Measurements from ENCODE around the gene SPARCL1. TPM values are rescaled to one million over a fixed set of nuclear protein-coding genes. Genes with fewer than 3 reads are reported as not detected.
"Not testable (repeated sequence)": the region's sequence is repeated elsewhere in the genome, so short reads cannot be mapped to it uniquely, and the experiment has no call there.

The SPARCL1 gene
- total RNA-seq, 2 donors from 2014 or later, result 1,225 to 2,315 TPM

DNA sequence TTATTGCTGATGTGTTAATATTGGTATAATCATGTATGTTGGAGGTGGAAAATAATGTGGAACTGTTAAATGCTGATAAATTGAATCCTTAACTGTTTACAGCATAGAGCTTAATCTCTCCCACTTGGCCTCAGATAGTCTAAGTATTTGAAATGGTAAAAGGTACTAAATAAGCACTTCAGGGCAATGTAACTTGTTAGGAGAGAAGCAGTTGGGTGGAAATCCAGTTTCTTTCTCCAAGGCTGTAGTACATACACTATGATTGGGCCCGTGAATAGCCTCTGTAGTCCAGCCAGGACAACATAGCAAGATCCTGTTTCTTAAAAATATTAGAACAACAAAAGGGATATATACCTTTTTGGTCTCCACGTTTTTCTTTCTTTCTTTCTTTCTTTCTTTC lies 67.1 kb downstream of the SPARCL1 start:
- Histone ChIP-seq H3K27me3 (replicated peaks; ENCODE audit: insufficient read depth) (no peaks in the 10 kb centered on the region), H3K4me3 (no peak overlapping the region), H3K36me3 (peaks cover 5% of the 10 kb centered on the region), H3K4me1 (ENCODE audit: control insufficient read depth in 1 of 2, low read depth in 2 of 2) (peaks cover 0 to 3% of the 10 kb centered on the region in 2 donors), H3K9me3 (no peaks in the 10 kb centered on the region), H3K27ac (no peak overlapping the region)
- ATAC-seq (ENCODE audit: insufficient number of reproducible peaks, low FRiP score, low read depth) (no peak), DNase-seq (ENCODE audit: low spot score) (no peak)
- TF ChIP-seq, protein P1, sequence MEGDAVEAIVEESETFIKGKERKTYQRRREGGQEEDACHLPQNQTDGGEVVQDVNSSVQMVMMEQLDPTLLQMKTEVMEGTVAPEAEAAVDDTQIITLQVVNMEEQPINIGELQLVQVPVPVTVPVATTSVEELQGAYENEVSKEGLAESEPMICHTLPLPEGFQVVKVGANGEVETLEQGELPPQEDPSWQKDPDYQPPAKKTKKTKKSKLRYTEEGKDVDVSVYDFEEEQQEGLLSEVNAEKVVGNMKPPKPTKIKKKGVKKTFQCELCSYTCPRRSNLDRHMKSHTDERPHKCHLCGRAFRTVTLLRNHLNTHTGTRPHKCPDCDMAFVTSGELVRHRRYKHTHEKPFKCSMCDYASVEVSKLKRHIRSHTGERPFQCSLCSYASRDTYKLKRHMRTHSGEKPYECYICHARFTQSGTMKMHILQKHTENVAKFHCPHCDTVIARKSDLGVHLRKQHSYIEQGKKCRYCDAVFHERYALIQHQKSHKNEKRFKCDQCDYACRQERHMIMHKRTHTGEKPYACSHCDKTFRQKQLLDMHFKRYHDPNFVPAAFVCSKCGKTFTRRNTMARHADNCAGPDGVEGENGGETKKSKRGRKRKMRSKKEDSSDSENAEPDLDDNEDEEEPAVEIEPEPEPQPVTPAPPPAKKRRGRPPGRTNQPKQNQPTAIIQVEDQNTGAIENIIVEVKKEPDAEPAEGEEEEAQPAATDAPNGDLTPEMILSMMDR (IDR thresholded peaks at IDR 0.05), result no peak

DNA sequence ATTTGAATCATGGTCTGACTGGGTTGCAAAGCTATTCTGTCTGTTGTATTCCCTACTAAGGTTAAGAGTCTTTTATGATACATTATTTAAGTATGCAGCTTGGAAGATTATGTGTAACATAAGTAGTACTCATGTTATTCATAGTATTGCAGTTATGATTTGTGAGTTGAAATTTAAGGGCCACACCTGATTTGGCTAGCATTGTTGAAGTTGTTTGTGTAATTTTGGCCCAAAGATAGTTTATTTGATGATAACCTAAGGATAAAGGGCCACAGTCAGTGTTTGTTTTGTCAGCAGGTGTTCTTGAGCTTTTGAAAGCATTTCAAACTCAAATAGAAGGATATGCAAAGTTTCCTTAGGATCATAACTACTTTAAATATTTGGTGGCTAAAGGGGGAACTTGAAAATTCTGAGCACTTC lies 67.9 kb downstream of the SPARCL1 start:
- no peak for ATAC-seq (ENCODE audit: insufficient number of reproducible peaks, low FRiP score, low read depth)
- Histone ChIP-seq H3K4me3 (no peak overlapping the region), H3K9me3 (no peaks in the 10 kb centered on the region), H3K27me3 (replicated peaks; ENCODE audit: insufficient read depth) (no peaks in the 10 kb centered on the region), H3K4me1 (ENCODE audit: control insufficient read depth in 1 of 2, low read depth in 2 of 2) (no peaks in the 10 kb centered on the region), H3K36me3 (peaks cover 5% of the 10 kb centered on the region), H3K27ac (no peak overlapping the region)
- DNase-seq (ENCODE audit: low spot score), result no peak
- TF ChIP-seq, protein P1 (IDR thresholded peaks at IDR 0.05), result no peak

DNA sequence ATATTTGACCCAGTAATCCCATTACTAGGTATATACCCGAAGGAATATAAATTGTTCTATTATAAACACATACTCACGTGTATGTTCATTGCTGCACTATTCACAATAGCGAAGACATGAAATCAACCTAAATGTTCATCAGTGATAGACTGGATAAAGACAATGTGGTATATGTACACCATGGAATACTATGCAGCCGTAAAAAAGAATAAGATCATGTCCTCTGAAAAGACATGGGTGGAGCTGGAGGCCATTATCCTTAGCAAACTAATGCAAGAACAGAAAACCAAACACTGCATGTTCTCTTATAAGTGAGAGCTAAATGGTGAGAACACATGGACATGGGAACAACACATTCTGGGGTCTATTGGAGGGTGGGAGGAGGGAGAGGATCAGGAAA lies 70.3 kb downstream of the SPARCL1 start:
- H3K27ac ChIP-seq, result no peak overlapping the region
- no peaks in the 10 kb centered on the region for H3K27me3 ChIP-seq (replicated peaks; ENCODE audit: insufficient read depth)
- H3K36me3 ChIP-seq, result peaks cover 5% of the 10 kb centered on the region
- no peak for ATAC-seq (ENCODE audit: insufficient number of reproducible peaks, low FRiP score, low read depth)
- no peak for DNase-seq (ENCODE audit: low spot score)
- TF ChIP-seq, protein P1 (IDR thresholded peaks at IDR 0.05), result no peak
- no peak overlapping the region for H3K4me3 ChIP-seq
- no peaks in the 10 kb centered on the region for H3K9me3 ChIP-seq
- H3K4me1 ChIP-seq (ENCODE audit: control insufficient read depth in 1 of 2, low read depth in 2 of 2), result no peaks in the 10 kb centered on the region

DNA sequence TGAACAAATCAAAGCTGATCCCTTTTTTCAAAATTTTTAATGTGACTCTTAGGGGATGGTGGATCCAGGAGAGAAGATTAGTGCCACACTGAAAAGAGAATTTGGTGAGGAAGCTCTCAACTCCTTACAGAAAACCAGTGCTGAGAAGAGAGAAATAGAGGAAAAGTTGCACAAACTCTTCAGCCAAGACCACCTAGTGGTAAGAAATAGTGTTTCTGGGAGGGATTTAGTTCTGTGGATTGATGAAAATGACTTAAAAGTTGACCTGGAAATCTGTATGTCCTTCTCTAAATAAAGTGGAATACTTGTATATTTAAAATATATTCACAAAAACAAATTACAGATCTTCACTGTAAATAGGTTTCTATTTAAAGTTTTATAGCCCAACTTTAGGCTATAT lies 77.6 kb downstream of the SPARCL1 start:
- Histone ChIP-seq H3K36me3 (peaks cover 19% of the 10 kb centered on the region), H3K4me1 (ENCODE audit: control insufficient read depth in 1 of 2, low read depth in 2 of 2) (no peaks in the 10 kb centered on the region)
- TF ChIP-seq, protein P1 (IDR thresholded peaks at IDR 0.05), result no peak

DNA sequence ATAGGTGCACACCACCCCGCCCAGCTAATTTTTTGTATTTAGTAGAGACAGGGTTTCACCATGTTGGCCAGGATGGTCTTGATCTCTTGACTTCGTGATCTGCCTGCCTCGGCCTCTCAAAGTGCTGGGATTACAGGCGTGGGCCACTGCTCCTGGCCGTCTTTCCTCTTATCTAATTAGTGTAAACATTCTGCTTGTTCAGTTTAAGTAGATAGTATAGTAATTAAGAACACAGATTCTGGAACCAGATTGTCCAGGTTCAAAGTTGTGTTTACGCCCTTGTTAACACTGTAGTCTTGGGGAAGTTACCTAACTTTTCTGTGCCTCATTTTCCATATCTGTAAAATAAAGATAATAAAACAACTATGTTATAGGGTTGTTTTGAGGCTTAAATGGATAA lies 82.8 kb downstream of the SPARCL1 start:
- not testable (repeated sequence) for H3K27me3 ChIP-seq (replicated peaks; ENCODE audit: insufficient read depth); H3K4me1 ChIP-seq (ENCODE audit: control insufficient read depth in 1 of 2, low read depth in 2 of 2); H3K9me3 ChIP-seq; H3K27ac ChIP-seq; DNase-seq (ENCODE audit: low spot score); H3K4me3 ChIP-seq; ATAC-seq (ENCODE audit: insufficient number of reproducible peaks, low FRiP score, low read depth)
- peaks cover 26% of the 10 kb centered on the region for H3K36me3 ChIP-seq

More for the DNA sequence above, 77.6 kb downstream of the SPARCL1 start:
- Histone ChIP-seq H3K27me3 (replicated peaks; ENCODE audit: insufficient read depth) (no peaks in the 10 kb centered on the region), H3K27ac (no peak overlapping the region), H3K9me3 (no peaks in the 10 kb centered on the region), H3K4me3 (no peak overlapping the region)
- DNase-seq (ENCODE audit: low spot score), result no peak
- ATAC-seq (ENCODE audit: insufficient number of reproducible peaks, low FRiP score, low read depth), result no peak

DNA sequence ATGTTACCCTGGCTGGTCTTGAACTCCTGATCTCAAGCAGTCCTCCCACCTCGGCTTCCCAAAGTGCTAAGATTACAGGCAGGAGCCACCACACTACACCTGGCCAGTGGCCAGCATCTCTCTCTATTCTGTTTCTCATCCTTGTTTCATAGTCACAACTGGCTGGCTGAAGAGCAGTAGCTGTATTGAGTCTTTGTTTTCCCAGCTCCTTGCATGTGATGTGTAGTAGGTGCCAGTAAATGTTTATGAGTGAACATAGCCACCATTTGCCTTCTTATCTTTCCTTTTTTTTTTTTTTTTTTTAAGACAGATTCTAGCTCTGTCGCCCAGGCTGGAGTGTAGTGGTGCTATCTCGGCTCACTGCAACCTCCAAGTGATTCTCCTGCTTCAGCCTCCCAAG lies 83.2 kb downstream of the SPARCL1 start:
- TF ChIP-seq, protein P1 (IDR thresholded peaks at IDR 0.05), result no peak

More for the DNA sequence above, 83.2 kb downstream of the SPARCL1 start:
- no peaks in the 10 kb centered on the region for H3K9me3 ChIP-seq
- no peak for DNase-seq (ENCODE audit: low spot score)
- H3K27ac ChIP-seq, result no peak overlapping the region
- no peaks in the 10 kb centered on the region for H3K4me1 ChIP-seq (ENCODE audit: control insufficient read depth in 1 of 2, low read depth in 2 of 2)
- no peak for ATAC-seq (ENCODE audit: insufficient number of reproducible peaks, low FRiP score, low read depth)
- H3K4me3 ChIP-seq, result no peak overlapping the region
- peaks cover 22% of the 10 kb centered on the region for H3K36me3 ChIP-seq
- no peaks in the 10 kb centered on the region for H3K27me3 ChIP-seq (replicated peaks; ENCODE audit: insufficient read depth)

Data from thoracic aorta (tissue), 2 donors.